ENCODE results near the gene ERBB4.

GRCh38 chr2:212408524-212408923, 130.1 kb downstream of the ERBB4 start:
- TF ChIP-seq CTCF (IDR thresholded peaks at IDR 0.05) (no peak), POLR2A (IDR thresholded peaks at IDR 0.05) (no peak)
